OCI-LY1 (cell line): Measurements from ENCODE around the gene KRTAP12-2.

Experiments used
- H2AFZ ChIP-seq: fragments of 200-600 bp; sonication (generic), shearing (Covaris generic); 2 replicates; pipeline ENCODE4 v1.6.0; 2014; ENCODE audit warnings: antibody characterized with exemption, mild to moderate bottlenecking, low read length
- H3F3A ChIP-seq: fragments of 200-600 bp; sonication (generic), shearing (Covaris generic); 2 replicates; pipeline ENCODE4 v1.6.0; 2014; ENCODE audit warnings: mild to moderate bottlenecking, antibody characterized with exemption, low read length, moderate library complexity; ENCODE audit not compliant: insufficient read depth
- H3K27ac ChIP-seq: fragments of 200-600 bp; sonication (generic); 2 replicates; pipeline ENCODE4 v1.5.1; 2014; ENCODE audit warnings: low read length, mixed run types, mild to moderate bottlenecking, low read depth; ENCODE audit not compliant: poor library complexity, severe bottlenecking
- H3K27me3 ChIP-seq: fragments of 200-600 bp; sonication (generic); 2 replicates; pipeline ENCODE4 v1.6.0; 2014; ENCODE audit warnings: antibody characterized with exemption, mild to moderate bottlenecking, low read length, moderate library complexity; ENCODE audit not compliant: insufficient read depth
- H3K36me3 ChIP-seq: fragments of 200-600 bp; sonication (generic); 2 replicates; pipeline ENCODE4 v1.6.1; 2014; ENCODE audit warnings: mild to moderate bottlenecking, antibody characterized with exemption, low read length, moderate library complexity, mixed read lengths; ENCODE audit not compliant: insufficient read depth
- H3K4me1 ChIP-seq: fragments of 200-600 bp; sonication (generic); 2 replicates; pipeline ENCODE4 v1.5.1; 2014; ENCODE audit warnings: mild to moderate bottlenecking, low read length, moderate library complexity; ENCODE audit not compliant: insufficient read depth, severe bottlenecking
- H3K4me2 ChIP-seq: fragments of 200-600 bp; sonication (generic), shearing (Covaris generic); 2 replicates; pipeline ENCODE4 v1.6.1; 2014; ENCODE audit warnings: low read length
- H3K4me3 ChIP-seq: fragments of 200-600 bp; sonication (generic); 2 replicates; pipeline ENCODE4 v1.5.1; 2014; ENCODE audit warnings: low read length, low read depth, mild to moderate bottlenecking, mixed read lengths; ENCODE audit not compliant: poor library complexity, severe bottlenecking
- H3K79me2 ChIP-seq: fragments of 200-600 bp; shearing (Covaris generic); 2 replicates; pipeline ENCODE4 v1.6.1; 2016; ENCODE audit warnings: mixed run types, low read length, mixed read lengths; ENCODE audit not compliant: insufficient read depth
- H3K9ac ChIP-seq: fragments of 200-600 bp; sonication (generic), shearing (Covaris generic); 2 replicates; pipeline ENCODE4 v1.6.1; 2014; ENCODE audit warnings: mild to moderate bottlenecking, low read length, mixed read lengths
- H3K9me2 ChIP-seq: fragments of 200-600 bp; sonication (generic), shearing (Covaris generic); 2 replicates; pipeline ENCODE4 v1.6.1; 2014; ENCODE audit warnings: low read depth, mild to moderate bottlenecking, low read length, mixed read lengths
- H3K9me3 ChIP-seq: fragments of 200-600 bp; shearing (Covaris generic); 2 replicates; pipeline ENCODE4 v1.6.1; 2014; ENCODE audit warnings: low read length, mixed read lengths
- H4K20me1 ChIP-seq: fragments of 200-600 bp; sonication (generic), shearing (Covaris generic); 2 replicates; pipeline ENCODE4 v1.6.0; 2016; ENCODE audit warnings: mild to moderate bottlenecking, low read length; ENCODE audit not compliant: insufficient read depth
- EZH2 ChIP-seq: fragments of 200-600 bp; sonication (generic), shearing (Covaris generic); IDR thresholded peaks from 2 replicates; pipeline ENCODE4 v1.8.0; 2017; ENCODE audit warnings: borderline replicate concordance, mixed run types, mild to moderate bottlenecking, antibody characterized with exemption, low read length, moderate library complexity, mixed read lengths
- TF ChIP-seq, protein P1 (sequence below): fragments of 200-600 bp; sonication (generic), shearing (Covaris generic); IDR thresholded peaks from 2 replicates; pipeline ENCODE4 v1.5.1; 2017; ENCODE audit warnings: mild to moderate bottlenecking, antibody characterized with exemption, low read length, moderate library complexity, mixed read lengths

Gene KRTAP12-2

GRCh38 chr21:44713130-44713529 is 46.4 kb upstream of the KRTAP12-2 start:
- H3K4me1 ChIP-seq, result no peaks in the 10 kb centered on the region
- no peaks in the 10 kb centered on the region for H4K20me1 ChIP-seq
- TF ChIP-seq, protein P1, sequence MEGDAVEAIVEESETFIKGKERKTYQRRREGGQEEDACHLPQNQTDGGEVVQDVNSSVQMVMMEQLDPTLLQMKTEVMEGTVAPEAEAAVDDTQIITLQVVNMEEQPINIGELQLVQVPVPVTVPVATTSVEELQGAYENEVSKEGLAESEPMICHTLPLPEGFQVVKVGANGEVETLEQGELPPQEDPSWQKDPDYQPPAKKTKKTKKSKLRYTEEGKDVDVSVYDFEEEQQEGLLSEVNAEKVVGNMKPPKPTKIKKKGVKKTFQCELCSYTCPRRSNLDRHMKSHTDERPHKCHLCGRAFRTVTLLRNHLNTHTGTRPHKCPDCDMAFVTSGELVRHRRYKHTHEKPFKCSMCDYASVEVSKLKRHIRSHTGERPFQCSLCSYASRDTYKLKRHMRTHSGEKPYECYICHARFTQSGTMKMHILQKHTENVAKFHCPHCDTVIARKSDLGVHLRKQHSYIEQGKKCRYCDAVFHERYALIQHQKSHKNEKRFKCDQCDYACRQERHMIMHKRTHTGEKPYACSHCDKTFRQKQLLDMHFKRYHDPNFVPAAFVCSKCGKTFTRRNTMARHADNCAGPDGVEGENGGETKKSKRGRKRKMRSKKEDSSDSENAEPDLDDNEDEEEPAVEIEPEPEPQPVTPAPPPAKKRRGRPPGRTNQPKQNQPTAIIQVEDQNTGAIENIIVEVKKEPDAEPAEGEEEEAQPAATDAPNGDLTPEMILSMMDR, result no peak
- TF ChIP-seq EZH2, result no peak
- H3K27ac ChIP-seq, result no peak overlapping the region
- H2AFZ ChIP-seq, result no peak overlapping the region
- no peak overlapping the region for H3K4me2 ChIP-seq
- H3K9me3 ChIP-seq, result no peaks in the 10 kb centered on the region
- no peaks in the 10 kb centered on the region for H3F3A ChIP-seq
- no peaks in the 10 kb centered on the region for H3K9me2 ChIP-seq
- H3K36me3 ChIP-seq, result no peaks in the 10 kb centered on the region
- H3K27me3 ChIP-seq, result no peaks in the 10 kb centered on the region
- no peak overlapping the region for H3K4me3 ChIP-seq
- H3K79me2 ChIP-seq, result no peaks in the 10 kb centered on the region
- no peak overlapping the region for H3K9ac ChIP-seq

GRCh38 chr21:44712203-44713028 is 45.7 kb upstream of the KRTAP12-2 start:
- Histone ChIP-seq H3F3A (no peaks in the 10 kb centered on the region), H3K4me2 (no peak overlapping the region), H3K9me3 (no peaks in the 10 kb centered on the region), H3K9ac (no peak overlapping the region), H4K20me1 (no peaks in the 10 kb centered on the region), H2AFZ (no peak overlapping the region), H3K9me2 (no peaks in the 10 kb centered on the region), H3K79me2 (no peaks in the 10 kb centered on the region), H3K4me3 (no peak overlapping the region), H3K27me3 (no peaks in the 10 kb centered on the region), H3K4me1 (no peaks in the 10 kb centered on the region), H3K36me3 (no peaks in the 10 kb centered on the region), H3K27ac (no peak overlapping the region)
- TF ChIP-seq, protein P1, result no peak
- TF ChIP-seq EZH2, result no peak

DNA sequence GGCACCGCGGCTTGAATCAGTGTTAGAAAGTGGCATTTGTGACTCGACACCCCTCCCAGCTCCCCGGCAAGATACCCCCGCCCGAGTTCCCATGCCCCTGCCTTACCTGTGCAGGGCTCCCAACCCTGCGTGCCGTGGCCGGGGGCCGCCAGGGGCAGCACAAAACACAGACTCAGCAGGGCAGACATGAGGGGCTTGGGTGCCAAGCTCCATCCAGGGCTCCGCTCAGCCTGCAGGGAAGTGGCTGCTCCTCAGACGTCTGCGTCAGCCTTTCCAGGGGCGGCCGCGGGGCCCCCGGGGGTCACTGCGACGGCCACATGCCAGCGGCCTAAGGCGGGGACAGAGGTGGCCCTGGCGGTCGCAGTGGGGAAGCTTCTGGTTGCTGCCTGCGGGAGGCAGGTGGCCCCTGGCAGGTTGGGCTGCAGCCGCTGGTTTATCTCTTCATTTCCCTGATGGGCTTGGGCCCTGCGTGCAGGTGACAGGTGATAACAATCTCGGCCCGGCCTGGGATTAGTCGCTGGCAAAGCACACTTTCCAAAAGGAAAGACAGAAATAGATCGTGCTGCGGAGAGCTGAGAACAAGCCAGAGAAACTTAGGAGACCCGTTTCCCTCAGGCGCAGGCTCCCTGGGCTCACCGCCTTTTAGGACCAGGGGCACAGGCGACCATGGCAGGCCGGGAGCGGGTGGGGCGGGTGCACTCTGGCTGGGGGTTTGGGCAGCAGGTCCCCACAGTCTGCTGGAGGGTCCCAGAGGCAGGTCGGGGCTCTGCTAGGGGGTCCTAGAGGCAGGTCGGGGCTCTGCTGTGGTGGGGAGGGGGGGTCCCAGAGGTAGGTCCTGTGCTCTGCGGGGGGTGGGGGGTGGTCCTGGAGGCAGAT is 44.8 kb upstream of the KRTAP12-2 start, which contains the start of gene TSPEAR:
Gene TSPEAR (minus strand): TSS at position 246 of the 876 bp plus-strand sequence. CDS start 58 bp downstream, at position 188.
- Histone ChIP-seq H3K27me3 (no peaks in the 10 kb centered on the region), H3K9me3 (no peaks in the 10 kb centered on the region)

More for the DNA sequence above, 44.8 kb upstream of the KRTAP12-2 start, which contains the start of gene TSPEAR:
- Histone ChIP-seq H3K4me3 (no peak within 1 kb of the TSS), H3K27ac (no peak within 1 kb of the TSS), H3F3A (no peaks in the 10 kb centered on the region), H3K4me1 (no peaks in the 10 kb centered on the region), H3K9ac (no peak within 1 kb of the TSS), H2AFZ (no peak within 1 kb of the TSS), H3K9me2 (no peaks in the 10 kb centered on the region), H4K20me1 (no peaks in the 10 kb centered on the region), H3K36me3 (no peaks in the 10 kb centered on the region), H3K79me2 (no peaks in the 10 kb centered on the region), H3K4me2 (no peak within 1 kb of the TSS)
- TF ChIP-seq, protein P1, result no peak
